ENCODE measurements around the gene AK8.
"Not testable (repeated sequence)": the region's sequence is repeated elsewhere in the genome, so short reads cannot be mapped to it uniquely, and the experiment has no call there.

Gene AK8

DNA sequence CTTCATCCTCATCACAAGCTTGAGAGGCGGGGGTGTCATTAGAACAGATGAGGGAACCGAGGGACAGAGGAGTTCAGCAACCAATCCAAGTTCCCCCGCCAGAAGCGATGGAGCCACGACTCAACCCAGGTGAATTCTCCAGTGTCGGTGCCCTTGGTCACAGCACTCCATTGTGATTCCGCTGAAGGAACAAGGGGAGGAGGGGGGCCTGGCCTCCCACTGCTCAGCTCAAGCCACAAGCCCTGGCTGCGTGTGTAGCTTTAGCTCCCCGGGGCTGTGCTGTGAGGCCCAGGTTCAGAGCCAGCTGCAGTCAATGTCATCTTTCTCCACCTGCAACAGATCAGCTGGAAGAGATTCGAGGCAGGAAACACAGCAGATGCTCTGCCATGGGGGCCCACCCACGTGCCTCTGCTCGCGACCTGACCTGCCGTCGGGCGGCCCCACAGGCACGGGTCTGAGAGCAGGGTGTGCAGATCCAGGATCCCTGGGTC is 135.2 kb downstream of the AK8 start:
- no peak for DNase-seq

DNA sequence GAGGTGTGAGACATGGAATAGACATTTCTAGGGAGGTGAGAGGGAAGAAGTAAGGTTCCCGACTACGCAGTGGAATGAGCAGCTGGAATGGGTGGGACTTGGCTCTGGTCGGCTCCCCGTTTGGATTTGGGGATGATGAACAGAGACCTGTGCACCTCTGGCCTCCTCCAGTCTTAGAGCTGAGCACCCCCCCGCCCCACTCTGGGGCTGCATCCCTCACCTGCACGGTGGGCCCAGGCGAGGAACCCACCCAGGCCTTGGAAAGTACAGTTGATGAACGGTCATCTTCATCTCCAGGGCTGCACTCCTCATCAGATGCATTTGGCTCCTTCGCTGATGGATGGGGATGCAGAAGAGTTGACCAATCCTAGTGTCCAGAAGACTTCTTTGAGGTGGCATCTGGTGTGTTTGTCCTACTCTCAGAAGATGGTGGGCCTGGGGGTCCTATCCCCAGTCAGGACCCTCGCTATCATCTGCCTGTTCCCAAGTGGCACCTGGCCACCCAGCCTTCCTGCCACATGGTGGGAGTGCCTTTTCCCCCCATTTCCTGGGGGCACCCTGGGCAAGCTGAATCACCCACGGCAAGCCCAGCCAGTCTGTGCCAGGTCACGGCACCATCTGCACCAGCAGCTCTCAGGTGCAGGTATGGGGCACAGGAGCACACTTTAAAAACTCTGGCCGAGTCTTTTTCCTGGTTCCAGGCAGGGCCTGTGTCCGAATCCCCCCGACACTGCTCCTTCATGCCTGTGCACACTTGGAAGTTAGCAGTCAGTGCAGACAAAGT is 137.4 kb downstream of the AK8 start:
- DNase-seq = no peak

- DNase-seq = no peak
These were observed 138.3 kb downstream of the AK8 start for GRCh38 chr9:132739710-132740310.

DNA sequence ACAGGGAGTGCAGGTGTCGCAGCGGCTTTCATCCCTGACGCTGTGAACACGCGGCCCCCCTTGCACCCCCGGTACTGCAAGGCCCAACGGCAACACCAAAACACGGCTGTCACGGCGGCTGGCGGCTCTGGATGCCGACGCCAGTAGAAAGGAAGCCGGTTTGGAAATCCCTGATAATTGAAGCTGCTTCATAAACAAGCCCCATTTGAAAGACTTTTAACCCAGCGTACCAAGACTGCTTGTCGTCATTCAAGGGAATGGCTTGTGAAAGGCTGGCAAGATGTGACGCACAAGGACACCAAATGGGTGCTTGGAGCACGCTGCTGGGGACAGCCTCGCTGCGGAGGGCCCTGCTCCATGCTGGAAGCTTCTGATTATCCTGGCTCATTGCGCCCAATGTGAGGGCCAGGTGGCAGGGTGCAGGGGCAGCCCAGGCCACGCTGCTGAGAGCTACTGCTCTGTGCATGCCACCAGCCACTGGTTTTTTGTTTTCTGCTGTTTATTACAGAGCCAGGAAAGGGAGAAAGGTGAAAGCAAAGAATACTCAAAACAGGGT is 144.7 kb downstream of the AK8 start:
- DNase-seq = no peak

- peak in 1 of 14 donors; percentile 24 for DNase-seq
These were observed 145.5 kb downstream of the AK8 start for GRCh38 chr9:132732326-132733259.

DNA sequence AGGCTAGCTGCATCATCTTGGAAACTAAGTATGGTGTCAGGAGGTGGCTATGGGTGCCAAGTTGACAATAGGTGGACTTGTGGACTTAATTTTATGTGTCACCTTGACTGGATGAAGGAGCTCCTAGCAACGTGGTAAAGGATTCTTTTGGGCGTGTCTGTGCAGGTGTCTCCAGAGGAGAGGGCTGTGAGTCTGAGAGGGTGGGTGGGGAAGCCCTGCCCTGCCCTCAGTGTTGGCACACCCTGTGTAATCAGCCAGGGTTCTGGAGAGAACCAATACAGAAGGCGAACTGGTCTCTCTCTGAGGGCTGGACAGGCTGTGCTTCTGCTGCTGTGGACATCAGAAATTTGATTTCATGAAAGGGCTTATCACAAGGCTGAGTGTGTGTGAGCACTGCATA is 146.9 kb downstream of the AK8 start:
- no peak for DNase-seq

GRCh38 chr9:132730054-132731033 is 147.7 kb downstream of the AK8 start:
- no peak for DNase-seq

- peak in 1 of 14 donors; percentile 49 for DNase-seq
These were observed 148.7 kb downstream of the AK8 start for GRCh38 chr9:132729235-132729890.

DNA sequence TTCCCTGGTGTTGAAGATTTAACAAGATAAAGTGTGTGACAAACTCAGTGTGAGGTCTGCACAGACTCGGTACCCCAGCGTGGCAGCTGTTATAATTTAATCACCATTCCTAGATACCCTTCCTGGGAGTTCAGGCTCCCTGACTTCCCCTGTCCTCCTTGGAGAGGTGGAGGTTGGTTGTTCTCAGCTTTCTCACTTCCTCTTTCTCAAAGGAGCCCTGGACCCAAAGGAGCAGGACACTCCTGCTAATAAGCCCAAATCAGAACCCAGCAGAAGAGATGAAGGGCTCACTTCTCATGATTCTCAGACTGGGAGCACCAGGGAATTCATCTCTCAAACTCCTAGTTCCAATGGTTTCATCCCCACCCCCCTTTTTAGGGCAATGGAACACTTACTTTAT is 149.6 kb downstream of the AK8 start:
- DNase-seq = no peak

GRCh38 chr9:132728071-132728470 is 150.0 kb downstream of the AK8 start:
- no peak for DNase-seq

GRCh38 chr9:132726576-132727130 is 151.4 kb downstream of the AK8 start:
- no peak for DNase-seq

DNA sequence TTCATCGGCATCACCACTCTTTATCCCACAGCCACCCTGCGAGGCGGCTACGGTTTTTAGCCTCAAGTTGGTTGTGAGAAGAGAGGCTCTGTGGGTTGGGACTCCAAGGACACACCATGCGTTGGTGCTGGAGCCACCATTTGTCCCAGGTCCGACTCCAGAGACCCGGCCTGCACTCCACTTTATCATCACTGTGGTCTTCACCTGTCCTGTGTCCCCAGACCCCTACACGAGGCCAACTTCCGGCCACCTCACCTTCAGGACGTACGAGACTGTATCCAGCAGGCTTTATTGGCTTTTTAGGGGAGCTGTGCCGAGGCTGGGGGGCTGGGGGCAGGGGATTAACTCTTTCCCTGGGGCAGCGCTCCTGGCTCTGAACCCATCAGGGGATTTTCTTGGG is 152.8 kb downstream of the AK8 start:
- no peak for DNase-seq

DNA sequence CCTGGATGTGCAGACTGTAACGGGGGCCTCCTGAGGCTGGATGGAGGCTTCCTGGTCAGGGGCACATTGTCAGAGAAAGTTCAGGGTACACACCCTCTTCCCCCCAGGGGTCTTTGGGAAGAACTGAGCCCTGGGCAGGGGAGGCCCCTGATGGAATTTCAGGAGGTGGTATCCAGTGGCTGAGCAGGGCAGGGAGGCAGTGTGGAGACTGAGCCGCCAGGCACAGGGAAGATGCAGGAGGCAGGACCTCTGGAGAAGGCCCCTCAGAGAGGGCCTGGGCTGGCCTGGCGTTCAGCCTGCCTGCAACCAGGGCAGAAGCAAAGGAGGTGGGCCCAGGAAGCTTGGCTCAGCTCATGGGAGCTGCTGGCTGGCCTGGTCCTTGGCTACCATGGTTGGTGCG is 154.3 kb downstream of the AK8 start:
- DNase-seq = no peak

GRCh38 chr9:132722564-132723065 is 155.5 kb downstream of the AK8 start:
- DNase-seq = no peak

- no peak for DNase-seq
These were observed 156.4 kb downstream of the AK8 start for GRCh38 chr9:132721661-132722060.

DNA sequence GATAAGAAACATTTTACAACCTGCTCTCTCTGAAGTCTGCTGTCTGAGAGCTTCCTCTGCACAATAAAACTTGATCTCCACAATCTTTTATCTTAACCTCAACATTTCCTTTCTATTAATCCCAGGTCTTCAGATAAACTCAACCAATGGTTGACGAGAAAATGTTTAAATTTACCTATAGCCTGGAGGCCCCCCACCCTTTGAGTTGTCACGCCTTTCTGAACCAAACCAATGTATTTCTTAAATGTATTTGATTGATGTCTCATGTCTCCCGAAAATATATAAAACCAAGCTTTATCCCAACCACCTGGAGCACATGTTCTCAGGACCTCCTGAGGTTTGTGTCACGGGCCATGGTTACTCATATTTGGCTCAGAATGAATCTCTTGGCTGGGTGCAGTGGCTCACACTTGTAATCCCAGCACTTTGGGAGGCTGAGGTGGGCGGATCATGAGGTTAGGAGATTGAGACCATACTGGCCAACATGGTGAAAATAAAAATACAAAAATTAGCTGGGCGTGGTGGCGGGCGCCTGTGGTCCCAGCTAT is 159.6 kb downstream of the AK8 start:
- DNase-seq = not testable (repeated sequence)

DNA sequence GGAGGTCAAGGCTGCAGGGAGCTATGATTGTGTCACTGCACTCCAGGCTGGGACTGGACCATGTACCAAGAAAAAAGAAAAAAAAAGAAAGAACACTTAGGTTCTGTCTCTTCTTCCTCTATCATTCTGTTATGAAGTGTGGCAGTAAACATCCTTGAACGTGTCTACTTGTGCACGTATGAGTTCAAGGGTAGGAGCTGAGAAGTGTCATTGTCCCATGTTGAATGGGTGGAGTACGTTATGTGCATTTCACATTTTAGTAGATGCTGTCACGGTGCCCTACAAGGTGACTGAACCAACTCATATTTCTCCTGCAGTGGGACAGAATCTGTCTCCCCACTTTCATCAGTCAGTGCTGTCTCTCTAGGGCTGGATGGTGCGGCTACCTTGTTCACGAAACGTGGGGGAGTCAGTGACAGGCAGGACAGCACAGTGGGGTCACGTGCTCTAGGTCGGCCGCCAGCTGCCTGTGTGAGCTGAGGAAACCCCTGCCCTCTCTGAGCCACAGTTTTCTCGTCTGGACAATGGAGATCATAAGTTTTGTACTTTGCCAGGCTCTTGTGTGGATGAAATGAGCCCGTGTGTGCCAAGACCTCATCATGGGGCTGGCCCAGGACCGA is 160.6 kb downstream of the AK8 start:
- DNase-seq = no peak

- no peak for DNase-seq
These were observed 162.1 kb downstream of the AK8 start for GRCh38 chr9:132716007-132716406.

GRCh38 chr9:132712753-132713152 is 165.3 kb downstream of the AK8 start:
- no peak for DNase-seq

- no peak for DNase-seq
These were observed 166.2 kb downstream of the AK8 start for GRCh38 chr9:132711846-132712245.

Measured in C1 segment of cervical spinal cord (tissue), 14 donors.